ENCODE measurements around the gene SF3A1.

The SF3A1 gene

DNA sequence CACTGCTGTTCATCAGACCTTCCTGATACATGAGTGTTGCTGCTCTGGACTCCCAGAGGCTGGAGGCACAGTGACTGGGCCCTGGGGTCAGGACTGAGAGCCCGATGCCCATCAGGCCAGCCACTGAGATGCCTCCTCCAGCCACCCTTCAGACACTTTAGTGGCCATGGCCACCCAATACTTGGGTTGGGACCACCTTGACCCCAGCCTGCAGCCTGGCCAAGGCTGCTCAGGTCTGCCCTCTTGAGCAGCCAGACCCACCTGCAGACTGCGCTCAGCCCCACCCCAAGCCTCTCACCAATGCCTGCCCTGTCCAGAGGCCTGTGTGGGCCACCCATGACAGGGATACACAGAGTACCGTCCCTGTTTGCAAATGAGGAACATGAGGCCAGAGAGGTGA is 26.4 kb upstream of the SF3A1 start:
- TF ChIP-seq, protein P1, sequence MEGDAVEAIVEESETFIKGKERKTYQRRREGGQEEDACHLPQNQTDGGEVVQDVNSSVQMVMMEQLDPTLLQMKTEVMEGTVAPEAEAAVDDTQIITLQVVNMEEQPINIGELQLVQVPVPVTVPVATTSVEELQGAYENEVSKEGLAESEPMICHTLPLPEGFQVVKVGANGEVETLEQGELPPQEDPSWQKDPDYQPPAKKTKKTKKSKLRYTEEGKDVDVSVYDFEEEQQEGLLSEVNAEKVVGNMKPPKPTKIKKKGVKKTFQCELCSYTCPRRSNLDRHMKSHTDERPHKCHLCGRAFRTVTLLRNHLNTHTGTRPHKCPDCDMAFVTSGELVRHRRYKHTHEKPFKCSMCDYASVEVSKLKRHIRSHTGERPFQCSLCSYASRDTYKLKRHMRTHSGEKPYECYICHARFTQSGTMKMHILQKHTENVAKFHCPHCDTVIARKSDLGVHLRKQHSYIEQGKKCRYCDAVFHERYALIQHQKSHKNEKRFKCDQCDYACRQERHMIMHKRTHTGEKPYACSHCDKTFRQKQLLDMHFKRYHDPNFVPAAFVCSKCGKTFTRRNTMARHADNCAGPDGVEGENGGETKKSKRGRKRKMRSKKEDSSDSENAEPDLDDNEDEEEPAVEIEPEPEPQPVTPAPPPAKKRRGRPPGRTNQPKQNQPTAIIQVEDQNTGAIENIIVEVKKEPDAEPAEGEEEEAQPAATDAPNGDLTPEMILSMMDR (IDR thresholded peaks at IDR 0.05; ENCODE audit: insufficient read depth, low read depth, low read length, missing control alignments), result no peak
- DNase-seq (ENCODE audit: low read depth), result no peak
- H3K4me3 ChIP-seq (ENCODE audit: low read length), result no peak overlapping the region

DNA sequence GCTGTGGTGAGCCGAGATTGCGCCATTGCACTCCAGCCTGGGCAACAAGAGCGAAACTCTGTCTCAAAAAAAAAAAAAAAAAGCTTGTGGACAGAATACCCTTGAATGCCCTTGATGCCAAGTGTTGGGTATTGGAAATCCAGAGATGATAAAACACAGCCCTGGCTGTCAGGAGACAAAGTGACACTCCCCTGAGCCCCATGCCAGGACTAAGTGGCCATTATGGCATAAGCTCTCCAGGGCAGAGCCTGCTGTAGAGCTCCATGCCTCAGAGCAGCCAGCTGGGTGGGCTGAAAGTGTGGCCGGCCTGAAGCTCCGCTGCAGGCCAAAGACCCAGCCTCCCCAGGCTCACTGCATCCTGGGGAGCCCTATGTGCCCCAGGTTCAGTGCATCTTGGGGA is 25.6 kb upstream of the SF3A1 start:
- DNase-seq (ENCODE audit: low read depth), result no peak
- no peak overlapping the region for H3K4me3 ChIP-seq (ENCODE audit: low read length)
- TF ChIP-seq, protein P1 (IDR thresholded peaks at IDR 0.05; ENCODE audit: insufficient read depth, low read depth, low read length, missing control alignments), result no peak

DNA sequence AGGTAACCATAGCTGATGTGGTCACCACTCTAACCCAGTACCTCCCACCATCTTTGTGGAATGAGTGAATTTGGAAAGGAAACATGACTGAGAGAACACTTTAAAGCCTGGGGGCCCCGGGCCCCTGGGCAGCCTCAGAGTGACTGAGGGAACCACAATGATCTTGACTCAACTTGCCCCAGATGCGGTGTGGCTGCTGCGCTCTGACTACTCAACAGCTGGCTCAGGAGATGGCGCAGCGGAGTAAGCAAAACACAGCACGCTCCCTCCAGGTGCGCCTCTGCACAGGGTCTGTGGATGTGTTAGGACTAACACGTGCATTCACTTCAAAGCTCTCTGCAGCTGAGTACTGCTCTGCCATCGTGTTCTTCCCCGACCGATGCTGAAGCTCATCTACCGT is 24.6 kb upstream of the SF3A1 start:
- no peak for DNase-seq (ENCODE audit: low read depth)
- TF ChIP-seq, protein P1 (IDR thresholded peaks at IDR 0.05; ENCODE audit: insufficient read depth, low read depth, low read length, missing control alignments), result no peak

DNA sequence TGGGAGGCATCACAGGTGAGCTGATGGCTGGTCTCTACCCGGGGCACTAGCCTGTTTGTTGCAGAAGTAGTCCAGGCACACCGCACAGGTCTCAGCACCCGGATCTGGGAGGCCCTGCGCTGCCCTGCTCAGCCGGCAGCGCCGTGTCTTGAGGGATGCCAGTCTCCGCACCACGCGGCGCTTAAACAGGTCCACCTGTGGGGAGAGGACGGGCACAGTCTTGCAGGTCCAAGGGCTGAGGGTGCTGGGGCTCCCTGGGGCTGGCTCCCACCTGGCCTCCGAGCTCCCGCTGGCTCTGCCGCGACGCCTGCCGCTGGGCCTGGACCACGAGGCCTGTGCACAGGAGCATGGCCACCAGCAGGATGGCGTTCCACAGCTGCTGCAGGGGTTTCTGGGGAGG is 23.3 kb upstream of the SF3A1 start:
- TF ChIP-seq, protein P1 (IDR thresholded peaks at IDR 0.05; ENCODE audit: insufficient read depth, low read depth, low read length, missing control alignments), result no peak
- H3K4me3 ChIP-seq (ENCODE audit: low read length), result no peak overlapping the region
- no peak for DNase-seq (ENCODE audit: low read depth)

More for the DNA sequence above, 24.6 kb upstream of the SF3A1 start:
- H3K4me3 ChIP-seq (ENCODE audit: low read length), result no peak overlapping the region

DNA sequence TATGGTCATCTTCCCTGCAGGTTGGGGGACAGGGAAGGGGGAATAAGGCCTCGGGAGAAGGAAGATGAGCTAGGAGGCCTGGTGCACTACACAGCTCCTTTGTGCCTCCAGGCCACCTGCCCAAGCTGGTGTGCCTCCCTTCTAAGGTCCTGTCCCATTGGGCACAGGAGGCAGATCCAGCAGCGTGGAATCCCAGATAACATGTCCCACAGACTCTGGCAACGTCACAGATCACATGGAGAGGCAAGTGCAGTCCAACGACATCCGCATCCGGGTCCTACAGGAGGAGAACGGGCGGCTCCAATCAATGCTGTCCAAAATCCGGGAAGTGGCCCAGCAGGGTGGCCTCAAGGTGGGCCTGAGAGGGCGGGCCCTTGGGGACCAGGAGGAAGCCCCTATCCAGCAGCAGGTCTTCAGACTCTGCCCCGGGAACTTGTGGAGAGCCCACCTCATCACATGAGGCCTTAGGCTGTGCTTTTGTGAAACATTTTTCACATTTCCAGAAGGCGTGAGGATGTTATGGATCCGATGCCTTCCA is 18.7 kb upstream of the SF3A1 start:
- no peak for DNase-seq (ENCODE audit: low read depth)

DNA sequence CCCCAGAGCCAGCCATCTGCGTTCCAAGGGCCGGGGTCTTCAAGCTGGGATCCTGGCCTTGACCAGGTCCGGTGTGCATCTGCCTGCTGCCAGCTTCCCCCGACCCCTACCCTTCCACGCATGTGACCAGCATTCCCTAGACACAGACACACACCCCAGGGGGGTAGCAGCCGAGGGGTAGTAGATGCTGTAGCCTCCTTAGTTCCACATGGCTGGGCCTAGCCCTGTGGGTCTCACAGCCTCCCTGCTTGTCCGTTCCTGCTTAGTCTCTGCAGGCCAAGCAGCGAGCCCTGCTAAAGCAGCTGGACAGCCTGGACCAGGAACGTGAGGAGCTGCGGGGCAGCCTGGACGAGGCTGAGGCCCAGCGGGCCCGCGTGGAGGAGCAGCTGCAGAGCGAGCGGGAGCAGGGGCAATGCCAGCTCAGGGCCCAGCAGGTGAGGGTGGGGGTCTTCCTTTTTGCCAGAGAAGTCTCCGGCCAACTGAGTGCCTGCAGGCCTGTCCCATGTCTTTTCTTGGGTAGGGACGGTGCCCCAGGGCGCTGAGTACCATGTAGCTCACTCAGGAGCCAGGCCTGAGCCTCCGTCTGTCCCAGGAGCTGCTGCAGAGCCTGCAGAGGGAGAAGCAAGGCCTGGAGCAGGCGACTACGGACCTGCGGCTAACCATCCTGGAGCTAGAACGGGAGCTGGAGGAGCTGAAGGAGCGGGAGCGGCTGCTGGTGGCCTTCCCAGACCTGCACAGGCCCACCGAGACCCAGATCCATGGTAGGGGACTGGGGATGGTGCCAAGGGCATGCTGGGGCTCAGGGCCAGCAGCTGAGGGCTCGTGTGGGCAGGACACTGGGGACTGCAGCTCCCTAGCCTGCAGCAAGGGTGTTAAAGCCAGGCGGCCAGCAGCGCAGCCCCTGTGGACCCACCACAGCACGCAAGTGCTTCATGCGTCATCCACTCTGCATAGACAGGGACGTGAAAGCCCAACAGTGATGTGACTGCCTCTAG is 16.9 kb upstream of the SF3A1 start:
- H3K4me3 ChIP-seq (ENCODE audit: low read length), result no peak overlapping the region
- no peak for DNase-seq (ENCODE audit: low read depth)
- TF ChIP-seq, protein P1 (IDR thresholded peaks at IDR 0.05; ENCODE audit: insufficient read depth, low read depth, low read length, missing control alignments), result no peak

More for the DNA sequence above, 18.7 kb upstream of the SF3A1 start:
- no peak overlapping the region for H3K4me3 ChIP-seq (ENCODE audit: low read length)
- TF ChIP-seq, protein P1 (IDR thresholded peaks at IDR 0.05; ENCODE audit: insufficient read depth, low read depth, low read length, missing control alignments), result no peak
